RWPE1 (cell line): ENCODE results near the gene PKD1.
A peak's percentile ranks its signal among the peaks of the same experiment; 100 is the strongest.

Experiments
- CTCF ChIA-PET: fragments of 350-600 bp; sonication (Branson Sonifier 250); formaldehyde crosslinking; extraction: SDS; loops from one replicate; lab custom pipeline; 2021; lab: Yijun Ruan, JAX
- POLR2A ChIA-PET: fragments of 400-600 bp; formaldehyde crosslinking; extraction: SDS; loops from one replicate; lab custom pipeline; 2020; ENCODE audit warnings: antibody characterized with exemption; ENCODE audit not compliant: low non-redundant PET; lab: Yijun Ruan, JAX
- DNase-seq: peaks from one replicate; pipeline ENCODE4 v3.0.0; 2012; ENCODE audit warnings: low spot score
- H3K27ac ChIP-seq: fragments of 450-650 bp; 2 replicates; pipeline ENCODE4 v1.5.1; 2017
- CTCF ChIP-seq: fragments of 450-650 bp; conservative IDR thresholded peaks from 2 replicates; pipeline ENCODE4 v1.5.1; 2017; ENCODE audit warnings: low read depth, mild to moderate bottlenecking

PKD1 gene

GRCh38 chr16:2171601-2172178 is 36.0 kb upstream of the PKD1 start:
- POLR2A ChIA-PET = no interaction called here
- peak overlapping the region; percentile 67 for H3K27ac ChIP-seq
- CTCF ChIA-PET = interaction anchor here (0.6 kb wide), 1 partner anchor 8 kb away, joined by 4 read pairs; no protein-coding TSS in a partner anchor
- DNase-seq = no peak
- TF ChIP-seq CTCF = no peak

GRCh38 chr16:2170587-2171435 is 35.1 kb upstream of the PKD1 start:
- no peak for DNase-seq
- CTCF ChIA-PET = no interaction called here
- TF ChIP-seq CTCF = no peak
- H3K27ac ChIP-seq = peak overlapping the region; percentile 67
- POLR2A ChIA-PET = no interaction called here

- ChIA-PET POLR2A (no interaction called here), CTCF (no interaction called here)
- DNase-seq = no peak
- no peak for TF ChIP-seq CTCF
- peak overlapping the region; percentile 67 for H3K27ac ChIP-seq
Observed at GRCh38 chr16:2170080-2170479, 34.4 kb upstream of the PKD1 start.

GRCh38 chr16:2167068-2167638 is 31.5 kb upstream of the PKD1 start:
- no peak for DNase-seq
- peak overlapping the region; percentile 67 for H3K27ac ChIP-seq
- TF ChIP-seq CTCF = no peak
- ChIA-PET POLR2A (no interaction called here), CTCF (no interaction called here)

- no peak for TF ChIP-seq CTCF
- peak overlapping the region; percentile 67 for H3K27ac ChIP-seq
- CTCF ChIA-PET = interaction anchor here (0.6 kb wide), 1 partner anchor 26 kb away, joined by 3 read pairs; no protein-coding TSS in a partner anchor
- POLR2A ChIA-PET = no interaction called here
- DNase-seq = no peak
Observed at GRCh38 chr16:2166263-2167067, 30.8 kb upstream of the PKD1 start.

GRCh38 chr16:2165861-2166260 is 30.2 kb upstream of the PKD1 start:
- ChIA-PET POLR2A (no interaction called here), CTCF (no interaction called here)
- H3K27ac ChIP-seq = peak overlapping the region; percentile 67
- no peak for DNase-seq
- no peak for TF ChIP-seq CTCF
